Lung (tissue), 12 donors: Measurements from ENCODE around the gene MUC20. TPM values are rescaled to one million over a fixed set of nuclear protein-coding genes. Genes with fewer than 3 reads are reported as not detected.

Experiments
- ATAC-seq: fragments of 200-7000 bp; cut with Tn5 transposase; one replicate; pipeline ENCODE4 v1.9.1; 2020; ENCODE audit warnings: moderate number of reproducible peaks; ENCODE audit not compliant: insufficient read depth, low FRiP score
- DNase-seq, 3 donors: peaks; one replicate each; pipeline ENCODE4 v3.0.0-alpha.2; 2013 to 2017
- H3K27ac ChIP-seq, 2 donors: one replicate each; pipeline ENCODE4 v1.5.1; 2013; ENCODE audit warnings: mild to moderate bottlenecking in 2 of 2, moderate library complexity in 2 of 2, control low read depth in 1 of 2, inconsistent platforms in 1 of 2, low read depth in 1 of 2, low read length in 1 of 2
- H3K27me3 ChIP-seq, 3 donors: one replicate each; pipeline ENCODE4 v1.5.1; 2013; ENCODE audit warnings: low read length in 2 of 3; ENCODE audit not compliant: control insufficient read depth in 3 of 3, insufficient read depth in 3 of 3
- H3K36me3 ChIP-seq, 4 donors: one replicate each; pipeline ENCODE4 v1.5.1; 2013; ENCODE audit warnings: low read length in 4 of 4, mild to moderate bottlenecking in 1 of 4, moderate library complexity in 1 of 4; ENCODE audit not compliant: control insufficient read depth in 4 of 4, insufficient read depth in 4 of 4
- H3K4me1 ChIP-seq, 5 donors: one replicate each; pipeline ENCODE4 v1.5.1; 2013; ENCODE audit warnings: low read length in 5 of 5, mild to moderate bottlenecking in 2 of 5, moderate library complexity in 1 of 5; ENCODE audit not compliant: control insufficient read depth in 5 of 5, insufficient read depth in 5 of 5
- H3K4me3 ChIP-seq: one replicate; pipeline ENCODE4 v1.5.1; 2013; ENCODE audit warnings: mild to moderate bottlenecking, control low read depth, moderate library complexity
- H3K9ac ChIP-seq, 2 donors: one replicate each; pipeline ENCODE4 v1.5.1; 2013; ENCODE audit warnings: low read length in 2 of 2, control low read depth in 1 of 2; ENCODE audit not compliant: insufficient read depth in 1 of 2
- H3K9me3 ChIP-seq, 4 donors: one replicate each; pipeline ENCODE4 v1.5.1; 2013; ENCODE audit warnings: low read length in 3 of 4, mild to moderate bottlenecking in 1 of 4, moderate library complexity in 1 of 4; ENCODE audit not compliant: control insufficient read depth in 4 of 4, insufficient read depth in 3 of 4
- WGBS, 2 donors: extraction: QIAGEN DNeasy Blood & Tissue Kit; methylation state at CpG; one replicate each; pipeline ENCODE4 v1.1.7; 2013; 5-methylcytosine and 5-hydroxymethylcytosine counted together
- polyA plus RNA-seq, 2 donors: library from polyadenylated mRNA; stranded (reverse); fragments of 200-250 nt; gene quantifications; one replicate each; pipeline ENCODE4 v1.2.1, GENCODE V29; 2013
- total RNA-seq, 2 donors: library from RNA; depleted of rRNA in 1 of 2; stranded (reverse); fragments of >200 nt in 1 of 2; gene quantifications; one replicate each; pipeline ENCODE4 v1.2.1, GENCODE V29; 2014 to 2021
- TF ChIP-seq, protein P1 (sequence below): IDR thresholded peaks from 2 replicates; pipeline ENCODE4 v1.5.1; 2012; ENCODE audit warnings: mild to moderate bottlenecking; ENCODE audit errors: control extremely low read depth, extremely low read depth
- donor health status: control.
- donor health status: control.
- donor health status: Bipolar disorder and iron deficiency.
- donor health status: healthy.
- donor health status: DM: yes; HTN: yes; CAD: no.

Gene MUC20
- total and polyA plus RNA-seq, 4 donors = 11.0 to 23.9 (median 18.2) TPM

DNA sequence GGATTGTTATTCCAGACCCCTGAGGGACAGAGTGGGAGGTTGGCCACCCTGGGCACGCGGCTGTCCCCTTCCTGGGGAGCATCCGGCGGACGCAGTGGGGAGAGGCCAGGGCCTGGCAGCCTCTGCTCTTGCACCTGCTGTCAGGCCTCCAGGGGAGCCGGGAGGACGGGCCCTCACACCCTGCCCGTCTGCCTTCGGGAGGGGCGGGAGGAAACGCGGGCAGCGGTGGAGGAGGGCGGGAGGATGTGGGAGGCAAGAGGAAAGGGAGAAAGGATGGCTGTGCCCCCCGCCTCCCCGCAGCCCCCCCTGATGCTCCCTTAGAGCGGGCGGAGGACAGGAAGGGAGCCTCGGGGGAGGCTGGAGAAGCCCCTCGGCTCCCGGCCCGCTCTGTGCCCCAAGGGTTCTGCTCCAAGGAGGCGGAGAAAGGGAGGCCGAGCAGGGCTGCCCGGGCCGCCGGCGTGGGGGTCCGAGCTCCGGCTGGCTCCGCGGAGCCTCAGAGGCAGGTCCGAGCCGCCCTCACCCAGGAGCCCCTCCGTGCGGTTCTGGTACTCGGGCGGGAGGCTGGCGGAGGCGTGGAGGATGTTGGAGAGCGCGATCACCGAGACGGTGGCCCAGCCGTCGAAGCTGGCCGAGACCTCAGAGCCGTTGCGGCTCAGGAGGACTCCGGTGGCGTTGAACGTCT, 40.9 kb downstream of the MUC20 start:
- Histone ChIP-seq H3K9ac (no peak overlapping the region), H3K4me1 (peaks cover 0 to 10% (median 0%) of the 10 kb centered on the region in 5 donors), H3K27ac (no peak overlapping the region), H3K27me3 (peaks cover 0 to 7% (median 0%) of the 10 kb centered on the region in 3 donors), H3K9me3 (no peaks in the 10 kb centered on the region), H3K4me3 (no peak overlapping the region), H3K36me3 (no peaks in the 10 kb centered on the region)
- TF ChIP-seq, protein P1, sequence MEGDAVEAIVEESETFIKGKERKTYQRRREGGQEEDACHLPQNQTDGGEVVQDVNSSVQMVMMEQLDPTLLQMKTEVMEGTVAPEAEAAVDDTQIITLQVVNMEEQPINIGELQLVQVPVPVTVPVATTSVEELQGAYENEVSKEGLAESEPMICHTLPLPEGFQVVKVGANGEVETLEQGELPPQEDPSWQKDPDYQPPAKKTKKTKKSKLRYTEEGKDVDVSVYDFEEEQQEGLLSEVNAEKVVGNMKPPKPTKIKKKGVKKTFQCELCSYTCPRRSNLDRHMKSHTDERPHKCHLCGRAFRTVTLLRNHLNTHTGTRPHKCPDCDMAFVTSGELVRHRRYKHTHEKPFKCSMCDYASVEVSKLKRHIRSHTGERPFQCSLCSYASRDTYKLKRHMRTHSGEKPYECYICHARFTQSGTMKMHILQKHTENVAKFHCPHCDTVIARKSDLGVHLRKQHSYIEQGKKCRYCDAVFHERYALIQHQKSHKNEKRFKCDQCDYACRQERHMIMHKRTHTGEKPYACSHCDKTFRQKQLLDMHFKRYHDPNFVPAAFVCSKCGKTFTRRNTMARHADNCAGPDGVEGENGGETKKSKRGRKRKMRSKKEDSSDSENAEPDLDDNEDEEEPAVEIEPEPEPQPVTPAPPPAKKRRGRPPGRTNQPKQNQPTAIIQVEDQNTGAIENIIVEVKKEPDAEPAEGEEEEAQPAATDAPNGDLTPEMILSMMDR = no peak
- DNase-seq (no peak), ATAC-seq (no peak)
- WGBS, 2 donors = 18 to 19% methylated on average over 39 to 52 of the region's 52 CpGs

DNA sequence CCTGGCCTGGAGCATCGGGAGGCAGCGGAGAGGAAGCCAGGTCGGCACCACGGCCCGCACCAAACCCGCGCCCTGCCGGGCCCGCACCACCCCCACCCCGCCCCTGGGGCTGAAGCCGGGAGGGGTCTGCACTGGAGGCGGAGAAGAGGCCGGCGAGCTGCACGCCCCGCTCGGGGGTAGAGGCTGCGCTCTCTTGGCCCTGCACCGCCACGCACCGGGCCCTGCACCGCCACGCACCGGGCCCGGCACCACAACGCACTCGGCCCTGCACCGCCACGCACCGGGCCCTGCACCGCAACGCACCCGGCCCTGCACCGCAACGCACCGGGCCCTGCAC, 41.4 kb downstream of the MUC20 start:
- no peaks in the 10 kb centered on the region for H3K36me3 ChIP-seq
- H3K27me3 ChIP-seq = peaks cover 0 to 7% (median 0%) of the 10 kb centered on the region in 3 donors
- no peak overlapping the region for H3K9ac ChIP-seq
- peaks cover 0 to 6% (median 0%) of the 10 kb centered on the region in 5 donors for H3K4me1 ChIP-seq
- no peak overlapping the region for H3K4me3 ChIP-seq
- TF ChIP-seq, protein P1 = no peak
- no peak for DNase-seq
- no peak for ATAC-seq
- no peaks in the 10 kb centered on the region for H3K9me3 ChIP-seq
- 68 to 87% methylated on average over 27 to 36 of the region's 36 CpGs for WGBS, 2 donors
- no peak overlapping the region for H3K27ac ChIP-seq

GRCh38 chr3:195762611-195763010, 41.8 kb downstream of the MUC20 start:
- H3K4me3 ChIP-seq = no peak overlapping the region
- H3K27me3 ChIP-seq = peaks cover 0 to 7% (median 0%) of the 10 kb centered on the region in 3 donors
- no peak overlapping the region for H3K9ac ChIP-seq
- TF ChIP-seq, protein P1 = no peak
- DNase-seq (no peak), ATAC-seq (no peak)
- no peaks in the 10 kb centered on the region for H3K36me3 ChIP-seq
- no peaks in the 10 kb centered on the region for H3K9me3 ChIP-seq
- H3K27ac ChIP-seq = no peak overlapping the region
- peaks cover 0 to 2% (median 0%) of the 10 kb centered on the region in 5 donors for H3K4me1 ChIP-seq
- 85 to 93% methylated on average over 41 to 43 of the region's 43 CpGs for WGBS, 2 donors
